ENCODE results near the gene KDM1A. TPM values are rescaled to one million over a fixed set of nuclear protein-coding genes. Genes with fewer than 3 reads are reported as not detected.
A peak's percentile ranks its signal among the peaks of the same experiment; 100 is the strongest.

KDM1A gene
- total RNA-seq (2016; rRNA removed; fragmentation: Illumina TruSeq; extraction: Trizol), result 173 and 204 TPM in 2 replicates
- 37.4 and 41.2 TPM in 2 replicates for total RNA-seq (2016; cell fraction: cytosol; rRNA removed; fragmentation: Illumina TruSeq; extraction: Trizol; ENCODE audit: low read depth)
- 163 and 183 TPM in 2 replicates for total RNA-seq (2016; cell fraction: insoluble cytoplasmic fraction; rRNA removed; fragmentation: Illumina TruSeq; extraction: Trizol)
- 63.6 and 67.4 TPM in 2 replicates for total RNA-seq (2016; cell fraction: membrane; rRNA removed; fragmentation: Illumina TruSeq; extraction: Trizol)
- total RNA-seq (2016; cell fraction: nucleus; rRNA removed; fragmentation: Illumina TruSeq; extraction: Trizol), result 88.0 and 101 TPM in 2 replicates
- 71.8 and 81.3 TPM in 2 replicates for polyA plus RNA-seq (2011; rRNA removed)
- 79.1 and 88.1 TPM in 2 replicates for polyA plus RNA-seq (2011; cell fraction: cytosol; rRNA removed)
- 76.8 and 77.0 TPM in 2 replicates for polyA plus RNA-seq (2011; cell fraction: nucleus; rRNA removed)
- 55.3 and 71.8 TPM in 2 replicates for polyA plus RNA-seq (2012)
- polyA plus RNA-seq (2016; cell fraction: cytosol; fragmentation: Illumina TruSeq; extraction: Trizol; ENCODE audit: low read depth), result 14.2 and 15.7 TPM in 2 replicates
- polyA plus RNA-seq (2016; cell fraction: insoluble cytoplasmic fraction; fragmentation: Illumina TruSeq; extraction: Trizol; ENCODE audit: low read depth), result 163 and 165 TPM in 2 replicates
- 27.3 and 35.0 TPM in 2 replicates for polyA plus RNA-seq (2016; cell fraction: membrane; fragmentation: Illumina TruSeq; extraction: Trizol; ENCODE audit: low read depth)
- 123 and 125 TPM in 2 replicates for polyA plus RNA-seq (2016; cell fraction: nucleus; fragmentation: Illumina TruSeq; extraction: Trizol; ENCODE audit: insufficient read depth, low read depth)
- polyA minus RNA-seq (2011; rRNA and poly(A)+ RNA removed; ENCODE audit: low replicate concordance), result 135 and 154 TPM in 2 replicates
- polyA minus RNA-seq (2011; cell fraction: cytosol; rRNA and poly(A)+ RNA removed), result 42.9 and 46.2 TPM in 2 replicates
- polyA minus RNA-seq (2011; cell fraction: nucleus; rRNA and poly(A)+ RNA removed), result 52.4 and 57.6 TPM in 2 replicates
- percentile 92 among the genes with signal in this experiment for Bru-seq, nascent RNA
- percentile 91 among the genes with signal in this experiment for BruChase-seq, experiment 1, labeled RNA remaining after a 6-hour chase
- percentile 88 among the genes with signal in this experiment for BruChase-seq, experiment 2, labeled RNA remaining after a 2-hour chase
- long read RNA-seq, experiment 1, partial matches to known transcripts, result 22 of 31 reads
- long read RNA-seq, experiment 1, other reads (novel, unspliced or antisense), result 4 of 31 reads
- long read RNA-seq, experiment 2, transcript KDM1A-201 (19 exons, 3,033 nt), result major isoform, 74 of 230 reads
- long read RNA-seq, experiment 2, transcript KDM1A-206 (1 exons, 2,810 nt), result minor isoform, 11 of 230 reads
- long read RNA-seq, experiment 2, partial matches to known transcripts, result 62 of 230 reads
- long read RNA-seq, experiment 2, other reads (novel, unspliced or antisense), result 82 of 230 reads

DNA sequence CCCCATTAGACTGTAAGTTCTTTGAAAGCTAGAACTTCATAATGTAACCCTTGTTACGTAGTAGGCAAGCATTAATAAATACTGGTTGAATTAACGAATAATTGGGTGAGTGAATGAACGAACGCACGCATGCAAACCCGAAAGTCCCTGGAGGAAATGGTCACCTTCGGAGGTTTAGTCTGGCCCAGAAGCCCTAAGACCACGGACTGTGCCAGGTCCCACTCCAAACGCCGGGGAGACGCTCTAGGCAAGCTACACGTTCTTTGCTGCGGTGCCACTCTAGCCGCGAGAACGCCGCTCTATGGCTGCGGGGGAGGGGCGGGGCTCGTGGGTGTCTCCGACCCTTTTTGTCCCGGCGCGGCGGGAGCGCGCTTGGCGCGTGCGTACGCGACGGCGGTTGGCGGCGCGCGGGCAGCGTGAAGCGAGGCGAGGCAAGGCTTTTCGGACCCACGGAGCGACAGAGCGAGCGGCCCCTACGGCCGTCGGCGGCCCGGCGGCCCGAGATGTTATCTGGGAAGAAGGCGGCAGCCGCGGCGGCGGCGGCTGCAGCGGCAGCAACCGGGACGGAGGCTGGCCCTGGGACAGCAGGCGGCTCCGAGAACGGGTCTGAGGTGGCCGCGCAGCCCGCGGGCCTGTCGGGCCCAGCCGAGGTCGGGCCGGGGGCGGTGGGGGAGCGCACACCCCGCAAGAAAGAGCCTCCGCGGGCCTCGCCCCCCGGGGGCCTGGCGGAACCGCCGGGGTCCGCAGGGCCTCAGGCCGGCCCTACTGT lies at the start of gene KDM1A:
KDM1A (plus strand) TSS at position 375 of the 769 bp plus-strand sequence; CDS start at position 504, 129 bp downstream.
- Histone ChIP-seq H3K4me2 (ENCODE audit: low read depth, low read length) (peak within 1 kb of the TSS; percentile 82), H3K27ac (ENCODE audit: extremely low read length, insufficient read depth, low read length) (peak within 1 kb of the TSS; percentile 88), H3K4me3 (replicated peaks in 1 of 3; ENCODE audit: insufficient read depth in 1 of 3, low read depth in 2 of 3, low read length in 3 of 3) (peak within 1 kb of the TSS; percentile 80 to 94 (median 93)), H3K36me3 (replicated peaks in 1 of 2; ENCODE audit: control insufficient read depth in 1 of 2, insufficient read depth in 2 of 2, low read length in 2 of 2) (no peaks in the 10 kb centered on the region; a peak in 1 of 5 replicates), H3K27me3 (ENCODE audit: control insufficient read depth in 1 of 2, insufficient read depth in 2 of 2, low read length in 2 of 2) (no peaks in the 10 kb centered on the region), H3K9me3 (ENCODE audit: low read length) (peaks cover 6% of the 10 kb centered on the region; the same call in 1 of the 2 replicates), H3K79me2 (ENCODE audit: insufficient read depth, low read length) (peaks cover 50% of the 10 kb centered on the region), H4K20me1 (ENCODE audit: insufficient read depth, low read length) (peaks cover 20% of the 10 kb centered on the region), H2AFZ (ENCODE audit: low read length) (peak within 1 kb of the TSS; percentile 95), H3K9ac (ENCODE audit: insufficient read depth, low read depth, low read length) (peak within 1 kb of the TSS; percentile 98), H3K4me1 (ENCODE audit: insufficient read depth, low read length) (peaks cover 33% of the 10 kb centered on the region)
- ATAC-seq (peak; percentile 99), DNase-seq (ENCODE audit: low spot score) (peak; percentile 94), FAIRE-seq (peak; percentile 65)
- CTCF ChIA-PET (ENCODE audit: low intra/inter-chr PET ratio, low total read pairs), result no interaction called here
- no TSS peak for BruUV-seq (replicated peaks)
- in situ Hi-C loops (cut with HindIII; ENCODE audit: extremely low pct_ligation_motif_present, low pct_unique_long_range_greater_than_20kb) (no loop called here), intact Hi-C loops (cut with micrococcal nuclease; ENCODE audit: unreplicated experiment) (no loop called here)
- POLR2A ChIA-PET, result interaction anchor here (0.6 to 1.0 kb wide), 8 partner anchors 8 to 325 kb away, joined by 3 to 4 read pairs (median 3); partner anchors contain the start of gene HNRNPR
- 0% methylated on average over 6 of the region's 85 CpGs for WGBS (ENCODE audit: low lambda C conversion rate)
- no peak for TF ChIP-seq SATB2 (CRISPR knock-in tag; IDR thresholded peaks at IDR 0.05)
- TF ChIP-seq KMT2A (CRISPR knock-in tag; IDR thresholded peaks at IDR 0.05), result peak; percentile 97; the same call in 1 of the 2 replicates
- TF ChIP-seq ZNF33A (CRISPR knock-in tag; IDR thresholded peaks at IDR 0.05; ENCODE audit: borderline replicate concordance), result no peak
- no peak; the same call in 1 of the 2 replicates for TF ChIP-seq MYNN (CRISPR knock-in tag; IDR thresholded peaks at IDR 0.05; ENCODE audit: low read depth)
- TF ChIP-seq, protein P1, sequence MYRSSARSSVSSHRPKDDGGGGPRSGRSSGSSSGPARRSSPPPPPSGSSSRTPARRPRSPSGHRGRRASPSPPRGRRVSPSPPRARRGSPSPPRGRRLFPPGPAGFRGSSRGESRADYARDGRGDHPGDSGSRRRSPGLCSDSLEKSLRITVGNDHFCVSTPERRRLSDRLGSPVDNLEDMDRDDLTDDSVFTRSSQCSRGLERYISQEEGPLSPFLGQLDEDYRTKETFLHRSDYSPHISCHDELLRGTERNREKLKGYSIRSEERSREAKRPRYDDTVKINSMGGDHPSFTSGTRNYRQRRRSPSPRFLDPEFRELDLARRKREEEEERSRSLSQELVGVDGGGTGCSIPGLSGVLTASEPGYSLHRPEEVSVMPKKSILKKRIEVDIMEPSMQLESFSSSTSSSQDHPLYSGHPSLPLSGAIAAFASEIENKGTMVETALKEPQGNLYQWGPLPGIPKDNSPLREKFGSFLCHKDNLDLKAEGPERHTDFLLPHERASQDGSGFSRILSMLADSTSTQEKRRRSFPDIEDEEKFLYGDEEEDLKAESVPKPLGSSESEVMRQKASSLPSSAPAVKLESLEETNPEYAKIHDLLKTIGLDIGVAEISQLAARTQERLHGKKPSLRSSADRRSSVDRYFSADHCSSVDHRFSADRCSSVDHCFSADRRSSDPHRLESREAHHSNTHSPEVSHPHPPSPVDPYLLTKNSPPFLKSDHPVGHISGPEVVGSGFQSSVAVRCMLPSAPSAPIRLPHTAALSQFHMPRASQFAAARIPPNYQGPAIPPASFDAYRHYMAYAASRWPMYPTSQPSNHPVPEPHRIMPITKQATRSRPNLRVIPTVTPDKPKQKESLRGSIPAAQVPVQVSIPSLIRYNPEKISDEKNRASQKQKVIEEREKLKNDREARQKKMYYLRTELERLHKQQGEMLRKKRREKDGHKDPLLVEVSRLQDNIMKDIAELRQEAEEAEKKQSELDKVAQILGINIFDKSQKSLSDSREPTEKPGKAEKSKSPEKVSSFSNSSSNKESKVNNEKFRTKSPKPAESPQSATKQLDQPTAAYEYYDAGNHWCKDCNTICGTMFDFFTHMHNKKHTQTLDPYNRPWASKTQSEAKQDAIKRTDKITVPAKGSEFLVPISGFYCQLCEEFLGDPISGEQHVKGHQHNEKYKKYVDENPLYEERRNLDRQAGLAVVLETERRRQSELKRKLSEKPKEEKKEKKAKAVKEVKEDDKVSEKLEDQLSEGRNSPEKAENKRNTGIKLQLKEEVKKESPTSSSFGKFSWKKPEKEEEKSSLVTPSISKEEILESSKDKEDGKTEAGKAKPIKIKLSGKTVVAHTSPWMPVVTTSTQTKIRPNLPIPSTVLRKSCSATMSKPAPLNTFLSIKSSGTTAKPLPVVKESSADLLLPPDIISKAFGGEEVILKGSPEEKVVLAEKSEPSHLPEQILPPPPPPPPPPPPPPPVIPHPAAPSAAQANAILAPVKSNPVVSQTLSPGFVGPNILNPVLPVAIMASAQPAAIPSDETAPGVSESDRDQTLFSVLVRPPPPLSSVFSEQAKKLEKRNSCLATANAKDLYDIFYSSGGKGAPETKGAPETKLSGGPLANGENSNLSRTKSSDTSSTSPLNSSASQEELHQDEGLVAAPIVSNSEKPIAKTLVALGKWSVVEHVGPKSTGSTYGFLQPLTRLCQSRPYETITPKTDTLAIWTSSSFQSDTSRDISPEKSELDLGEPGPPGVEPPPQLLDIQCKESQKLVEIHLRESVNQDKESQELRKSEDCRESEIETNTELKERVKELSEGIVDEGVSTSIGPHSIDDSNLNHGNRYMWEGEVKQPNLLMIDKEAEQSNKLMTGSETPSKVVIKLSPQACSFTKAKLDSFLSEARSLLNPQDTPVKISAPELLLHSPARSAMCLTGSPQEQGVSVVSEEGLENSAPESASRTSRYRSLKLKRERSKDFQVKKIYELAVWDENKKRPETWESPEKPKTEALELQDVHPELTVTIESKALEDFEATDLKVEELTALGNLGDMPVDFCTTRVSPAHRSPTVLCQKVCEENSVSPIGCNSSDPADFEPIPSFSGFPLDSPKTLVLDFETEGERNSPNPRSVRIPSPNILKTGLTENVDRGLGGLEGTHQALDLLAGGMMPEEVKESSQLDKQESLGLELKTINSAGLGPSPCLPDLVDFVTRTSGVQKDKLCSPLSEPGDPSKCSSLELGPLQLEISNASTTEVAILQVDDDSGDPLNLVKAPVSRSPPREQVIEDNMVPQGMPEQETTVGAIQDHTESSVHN (CRISPR knock-in tag; IDR thresholded peaks at IDR 0.05), result no peak
- TF ChIP-seq SMC3 (IDR thresholded peaks at IDR 0.05; ENCODE audit: low read length), result 0 out of 2 replicates have a peak, but pooled peaks have one; percentile 6
- TF ChIP-seq ZSCAN31 (CRISPR knock-in tag; IDR thresholded peaks at IDR 0.05; ENCODE audit: low read depth), result peak; percentile 97

Data from HepG2 (cell line).